GM19463 (cell line): ENCODE results near the gene EFNA4.

ENCODE experiments used
- ATAC-seq: cut with Tn5 transposase; IDR thresholded peaks from one replicate; pipeline ENCODE4 v1.9.1; 2021; ENCODE audit warnings: mild to moderate bottlenecking, moderate library complexity; ENCODE audit not compliant: unreplicated experiment

Gene EFNA4

DNA sequence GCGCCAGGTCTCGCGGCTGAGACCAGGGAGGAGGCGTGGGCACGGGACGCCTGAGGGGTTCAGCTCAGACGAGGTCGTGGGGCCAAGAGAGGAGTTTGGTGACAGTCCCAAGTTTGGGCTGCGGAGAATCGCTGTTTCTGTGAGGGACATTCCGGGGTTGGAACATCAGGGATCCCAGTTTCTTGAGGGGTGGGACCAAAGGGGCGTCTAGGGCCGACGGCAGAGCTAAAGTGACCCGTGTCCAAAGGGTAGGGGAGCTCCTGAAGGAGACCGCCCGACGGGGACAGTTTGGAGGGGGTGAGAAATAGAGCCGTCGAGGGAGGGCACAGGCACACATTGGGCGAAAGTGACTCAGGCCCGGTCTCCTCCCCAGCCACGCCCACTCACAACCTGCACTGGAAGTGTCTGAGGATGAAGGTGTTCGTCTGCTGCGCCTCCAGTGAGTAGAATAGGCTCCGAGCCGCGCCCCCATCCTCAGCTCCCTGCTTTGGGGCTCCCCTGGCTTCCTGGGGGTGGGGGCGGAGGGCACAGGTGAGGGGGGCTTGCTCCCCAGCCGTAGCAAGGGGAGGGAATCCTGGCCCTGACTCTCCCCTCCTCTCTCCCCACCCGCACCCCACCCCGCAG is 22.1 kb downstream of the EFNA4 start:
- ATAC-seq: no peak

DNA sequence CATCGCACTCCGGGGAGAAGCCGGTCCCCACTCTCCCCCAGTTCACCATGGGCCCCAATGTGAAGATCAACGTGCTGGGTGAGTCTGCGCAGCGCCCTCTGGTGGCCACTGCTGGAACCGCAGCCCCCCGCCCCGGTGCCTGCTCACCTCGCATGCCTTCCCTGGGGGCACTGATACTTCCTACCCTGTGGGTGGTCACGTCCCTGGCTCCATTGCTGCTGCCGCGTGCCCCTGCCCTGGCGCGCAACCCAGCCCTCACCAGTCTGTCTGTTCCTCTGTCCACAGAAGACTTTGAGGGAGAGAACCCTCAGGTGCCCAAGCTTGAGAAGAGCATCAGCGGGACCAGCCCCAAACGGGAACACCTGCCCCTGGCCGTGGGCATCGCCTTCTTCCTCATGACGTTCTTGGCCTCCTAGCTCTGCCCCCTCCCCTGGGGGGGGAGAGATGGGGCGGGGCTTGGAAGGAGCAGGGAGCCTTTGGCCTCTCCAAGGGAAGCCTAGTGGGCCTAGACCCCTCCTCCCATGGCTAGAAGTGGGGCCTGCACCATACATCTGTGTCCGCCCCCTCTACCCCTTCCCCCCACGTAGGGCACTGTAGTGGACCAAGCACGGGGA is 22.7 kb downstream of the EFNA4 start:
- no peak for ATAC-seq

DNA sequence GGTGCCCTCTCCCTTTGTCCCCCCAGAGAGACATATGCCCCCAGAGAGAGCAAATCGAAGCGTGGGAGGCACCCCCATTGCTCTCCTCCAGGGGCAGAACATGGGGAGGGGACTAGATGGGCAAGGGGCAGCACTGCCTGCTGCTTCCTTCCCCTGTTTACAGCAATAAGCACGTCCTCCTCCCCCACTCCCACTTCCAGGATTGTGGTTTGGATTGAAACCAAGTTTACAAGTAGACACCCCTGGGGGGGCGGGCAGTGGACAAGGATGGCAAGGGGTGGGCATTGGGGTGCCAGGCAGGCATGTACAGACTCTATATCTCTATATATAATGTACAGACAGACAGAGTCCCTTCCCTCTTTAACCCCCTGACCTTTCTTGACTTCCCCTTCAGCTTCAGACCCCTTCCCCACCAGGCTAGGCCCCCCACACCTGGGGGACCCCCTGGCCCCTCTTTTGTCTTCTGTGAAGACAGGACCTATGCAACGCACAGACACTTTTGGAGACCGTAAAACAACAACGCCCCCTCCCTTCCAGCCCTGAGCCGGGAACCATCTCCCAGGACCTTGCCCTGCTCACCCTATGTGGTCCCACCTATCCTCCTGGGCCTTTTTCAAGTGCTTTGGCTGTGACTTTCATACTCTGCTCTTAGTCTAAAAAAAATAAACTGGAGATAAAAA is 23.5 kb downstream of the EFNA4 start:
- no peak for ATAC-seq

DNA sequence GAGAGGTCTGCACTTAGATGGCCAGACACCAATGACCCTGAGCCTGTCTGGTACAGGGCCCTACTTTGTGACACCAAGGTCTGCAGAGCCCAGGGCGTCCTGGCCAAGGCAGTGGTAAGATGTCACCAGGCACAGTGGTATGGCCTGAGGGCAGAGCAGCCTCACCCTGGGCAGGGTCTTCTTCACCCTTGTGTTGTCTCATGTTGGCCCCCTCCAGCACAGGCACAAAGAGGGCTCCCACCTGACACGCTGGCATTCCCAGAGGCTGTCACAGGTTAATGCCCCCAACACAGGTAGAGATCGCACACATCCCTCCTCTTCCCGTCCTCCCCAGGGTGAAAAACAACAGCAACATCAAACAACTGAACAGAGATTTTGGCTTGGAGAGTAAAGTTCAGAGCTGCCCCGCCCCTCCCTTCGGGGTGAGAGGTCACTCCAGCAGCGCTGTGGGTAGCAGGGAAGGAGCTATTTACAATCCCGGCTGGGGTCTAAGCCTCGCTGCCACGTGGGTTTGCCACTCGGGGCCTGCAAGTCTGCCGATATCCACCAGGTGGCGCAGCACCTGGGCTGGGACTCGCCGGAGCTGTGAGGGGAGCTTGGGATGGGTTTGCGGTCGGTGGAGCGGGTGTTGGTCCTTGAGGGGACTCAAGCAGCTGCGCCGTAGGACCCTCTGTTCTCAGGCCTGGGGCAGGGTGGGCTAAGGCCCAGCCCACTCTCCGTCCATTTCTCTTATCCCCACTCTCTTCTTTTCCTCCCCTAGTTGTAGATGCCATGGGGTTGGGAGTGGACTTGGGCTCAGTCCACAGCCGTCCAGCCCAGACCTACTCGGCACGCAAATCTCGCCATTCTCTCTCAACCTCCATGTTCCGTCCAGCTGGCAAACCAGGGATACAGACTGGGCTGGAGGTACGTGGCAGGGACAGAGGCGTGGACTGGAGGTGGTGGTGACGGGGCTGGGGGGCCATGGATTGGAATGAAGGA is 27.8 kb downstream of the EFNA4 start:
- no peak for ATAC-seq

DNA sequence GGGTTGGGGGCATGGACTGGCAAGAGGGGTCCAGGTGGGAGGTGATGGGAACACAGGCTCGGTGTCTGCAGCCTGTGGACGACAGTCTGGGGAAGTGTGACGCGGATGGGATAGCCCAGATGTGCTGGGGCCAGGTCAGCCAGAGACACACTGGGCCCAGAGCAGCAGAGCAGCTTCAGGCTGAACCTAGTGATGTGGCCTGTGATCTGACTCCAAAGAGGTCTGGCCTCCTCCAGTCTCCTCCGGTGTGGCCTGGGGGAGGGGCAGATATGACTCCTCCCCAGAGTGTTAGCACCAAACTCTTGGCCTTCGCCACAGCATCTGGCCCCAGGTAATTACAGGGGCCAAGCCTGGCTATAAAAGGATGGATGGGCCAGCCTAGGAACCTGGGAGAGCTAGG is 28.6 kb downstream of the EFNA4 start:
- ATAC-seq: no peak

DNA sequence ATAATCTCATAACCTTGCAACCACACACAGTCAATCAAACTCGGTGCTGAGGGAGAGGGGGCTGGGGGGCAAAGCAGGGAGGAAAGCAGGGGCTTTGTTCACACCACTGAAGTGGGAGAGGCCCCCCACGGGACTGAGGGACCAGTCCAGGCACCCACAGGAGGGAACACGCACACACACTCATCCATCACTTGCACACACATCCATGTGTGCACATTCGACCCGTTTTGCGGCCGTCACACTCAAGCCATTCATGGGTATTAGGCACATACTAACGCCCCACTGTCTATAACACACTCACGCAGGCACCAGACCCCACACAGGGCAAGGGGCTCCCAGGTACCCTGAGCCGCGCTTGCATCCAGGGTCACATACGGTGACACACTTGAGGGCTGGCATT is 29.1 kb downstream of the EFNA4 start:
- ATAC-seq: no peak

DNA sequence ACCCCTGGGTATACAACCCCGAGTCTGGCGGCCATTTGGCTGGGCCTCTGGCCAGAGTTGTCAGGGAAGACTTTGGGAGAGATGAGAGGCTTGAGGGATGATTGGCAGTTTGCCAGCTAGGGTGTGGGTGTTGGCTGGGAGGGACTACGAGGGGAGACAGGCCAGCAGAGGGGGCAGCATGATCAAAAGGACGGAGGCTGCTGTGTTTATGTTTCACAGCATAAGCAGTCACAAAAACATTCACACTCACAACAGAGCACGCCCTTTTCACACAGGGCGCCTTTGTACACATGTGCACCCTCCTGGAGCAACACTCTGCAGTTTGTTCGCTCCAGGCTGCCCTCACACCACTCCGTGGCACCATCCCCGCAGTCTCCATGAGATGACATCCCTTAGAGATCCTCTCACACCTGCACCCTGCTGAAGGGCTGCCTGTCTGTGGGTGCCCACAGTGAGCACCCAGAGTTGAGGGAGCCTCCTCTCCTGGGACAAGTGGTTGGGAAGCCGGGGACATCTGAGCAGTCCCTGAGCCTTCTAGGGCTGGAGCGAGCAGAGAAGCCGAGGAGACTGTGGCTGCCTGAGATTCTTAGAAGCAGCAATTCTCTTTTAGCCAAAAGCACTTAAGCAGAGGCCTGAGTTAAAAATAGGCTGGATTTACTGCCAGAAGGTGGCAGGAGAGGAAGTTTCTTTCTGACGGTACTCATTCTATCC is 30.5 kb downstream of the EFNA4 start:
- ATAC-seq: no peak

DNA sequence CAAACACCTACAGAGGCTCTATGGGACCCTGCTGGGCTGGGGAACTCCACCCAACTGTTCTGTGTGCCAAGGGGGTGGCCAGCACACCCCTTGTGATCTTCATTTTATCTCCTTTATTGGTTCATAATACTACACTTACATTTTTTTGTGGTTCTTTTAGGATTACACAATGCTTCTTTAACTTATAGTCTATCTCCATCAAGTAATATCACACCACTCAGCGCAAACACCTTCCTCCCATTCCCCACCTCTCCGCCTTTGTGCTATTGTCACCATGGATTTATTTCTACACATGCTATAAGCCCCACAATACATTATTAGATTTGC is 31.0 kb downstream of the EFNA4 start:
- ATAC-seq: no peak

DNA sequence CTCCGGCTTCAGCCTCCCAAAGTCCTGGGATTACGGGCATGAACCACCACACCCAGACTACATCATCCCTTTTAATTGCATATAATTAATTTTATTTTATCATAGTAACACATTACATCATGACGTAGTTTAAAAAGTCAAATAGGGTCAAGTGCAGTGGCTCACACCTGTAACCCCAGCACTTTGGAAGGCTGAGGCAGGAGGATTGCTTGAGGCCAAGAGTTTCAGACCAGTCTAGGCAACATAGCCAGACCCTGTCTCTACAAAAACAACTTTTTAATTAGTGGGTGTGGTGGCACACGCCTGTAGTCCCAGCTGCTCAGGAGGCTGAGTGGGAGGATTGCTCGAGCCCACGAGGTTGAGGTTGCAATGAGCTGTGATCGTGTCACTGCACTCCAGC is 35.8 kb downstream of the EFNA4 start:
- ATAC-seq: no peak

DNA sequence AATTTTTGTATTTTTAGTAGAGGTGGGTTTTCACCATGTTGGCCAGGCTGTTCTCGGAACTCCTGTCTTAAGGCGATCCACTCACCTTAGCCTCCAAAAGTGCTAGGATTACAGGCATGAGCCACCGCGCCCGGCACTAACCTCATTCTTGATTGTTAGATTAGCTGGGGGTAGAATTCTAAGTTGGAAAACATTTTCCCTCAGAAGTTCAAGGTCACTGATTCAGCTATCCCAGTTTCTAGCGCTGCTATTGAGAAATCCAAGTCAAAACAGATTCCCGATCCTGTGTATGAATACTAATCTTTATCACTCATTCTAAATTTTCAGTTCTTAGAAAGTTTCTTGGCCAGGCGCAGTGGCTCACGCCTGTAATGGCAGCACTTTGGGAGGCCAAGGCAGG is 39.8 kb downstream of the EFNA4 start:
- ATAC-seq: no peak

DNA sequence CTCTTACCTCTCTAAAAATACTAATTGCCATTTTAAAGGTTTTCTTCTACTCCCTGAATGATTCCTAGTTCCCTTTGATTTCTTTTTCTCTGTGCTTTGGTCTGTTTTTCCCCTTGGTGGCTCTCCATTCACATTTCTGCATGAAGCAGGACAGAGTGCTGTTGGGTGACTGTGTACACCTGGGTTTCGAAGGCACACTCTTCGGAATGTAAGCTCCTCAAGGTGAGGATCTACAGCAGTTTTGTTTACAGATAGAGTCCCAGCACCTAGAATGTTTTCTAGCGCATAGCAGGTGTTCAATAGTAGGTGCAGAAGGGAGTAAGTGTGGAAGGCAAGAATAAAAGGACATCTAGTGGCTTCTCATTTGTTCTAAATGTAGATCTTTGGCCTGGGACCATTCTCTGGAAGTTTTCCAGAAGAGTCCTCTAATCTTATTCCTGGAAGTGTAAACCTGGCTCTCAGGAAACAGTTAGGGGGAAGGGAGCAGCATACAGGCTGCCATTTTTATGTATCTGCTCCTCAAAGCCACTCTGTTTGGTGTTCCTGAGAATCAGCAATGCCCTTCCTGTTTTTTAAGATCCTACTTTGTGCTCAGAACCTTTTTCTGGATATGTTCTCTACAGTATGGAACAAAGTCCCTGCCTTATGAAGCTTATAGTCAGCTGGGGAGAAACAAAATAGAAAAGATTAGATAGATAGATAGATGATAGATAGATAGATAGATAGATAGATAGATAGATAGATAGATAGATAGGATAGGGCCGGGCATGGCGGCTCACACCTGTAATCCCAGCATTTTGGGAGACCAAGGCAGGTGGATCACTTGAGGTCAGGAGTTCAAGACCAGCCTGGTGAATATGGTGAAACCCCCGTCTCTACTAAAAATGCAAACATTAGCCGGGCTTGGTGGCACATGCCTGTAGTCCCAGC is 41.3 kb downstream of the EFNA4 start:
- no peak for ATAC-seq

DNA sequence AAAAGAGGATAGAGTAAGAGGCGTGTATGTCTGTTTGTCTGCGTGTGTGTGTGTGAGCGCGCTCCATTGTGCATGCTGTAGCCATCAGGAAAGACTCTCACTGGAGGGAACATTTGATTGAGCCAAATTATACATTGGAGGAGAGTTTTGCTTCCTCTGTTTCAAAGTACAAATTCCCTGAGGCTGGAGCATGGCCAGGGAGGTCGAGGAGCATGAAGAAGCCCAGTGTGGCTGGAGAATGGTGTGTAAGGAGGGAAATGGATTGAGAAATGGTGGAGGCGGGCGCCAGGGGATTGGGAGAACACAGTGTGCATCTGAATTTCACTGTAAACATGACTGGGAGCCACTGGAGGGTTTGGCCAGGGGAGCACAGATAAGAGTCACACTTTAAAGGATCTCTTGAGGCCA is 42.1 kb downstream of the EFNA4 start:
- no peak for ATAC-seq

DNA sequence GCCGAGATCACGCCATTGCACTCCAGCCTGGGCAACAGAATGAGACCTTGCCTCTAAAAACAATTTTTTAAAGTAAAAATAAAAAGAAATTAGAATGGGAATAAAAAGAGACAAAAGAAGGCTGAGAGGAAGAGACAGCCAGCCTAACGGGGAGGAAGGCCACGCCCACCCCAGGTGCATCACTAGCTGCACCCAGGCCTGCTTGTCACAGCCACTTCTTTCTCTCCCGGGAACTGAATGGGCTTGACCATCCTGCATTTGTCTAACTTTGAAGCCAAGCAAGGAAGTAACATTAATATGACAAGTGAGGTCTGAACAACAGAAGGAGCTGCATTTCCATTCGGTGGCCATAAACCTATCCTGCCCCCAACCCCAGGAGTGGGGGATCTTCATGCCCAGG is 43.3 kb downstream of the EFNA4 start:
- no peak for ATAC-seq

DNA sequence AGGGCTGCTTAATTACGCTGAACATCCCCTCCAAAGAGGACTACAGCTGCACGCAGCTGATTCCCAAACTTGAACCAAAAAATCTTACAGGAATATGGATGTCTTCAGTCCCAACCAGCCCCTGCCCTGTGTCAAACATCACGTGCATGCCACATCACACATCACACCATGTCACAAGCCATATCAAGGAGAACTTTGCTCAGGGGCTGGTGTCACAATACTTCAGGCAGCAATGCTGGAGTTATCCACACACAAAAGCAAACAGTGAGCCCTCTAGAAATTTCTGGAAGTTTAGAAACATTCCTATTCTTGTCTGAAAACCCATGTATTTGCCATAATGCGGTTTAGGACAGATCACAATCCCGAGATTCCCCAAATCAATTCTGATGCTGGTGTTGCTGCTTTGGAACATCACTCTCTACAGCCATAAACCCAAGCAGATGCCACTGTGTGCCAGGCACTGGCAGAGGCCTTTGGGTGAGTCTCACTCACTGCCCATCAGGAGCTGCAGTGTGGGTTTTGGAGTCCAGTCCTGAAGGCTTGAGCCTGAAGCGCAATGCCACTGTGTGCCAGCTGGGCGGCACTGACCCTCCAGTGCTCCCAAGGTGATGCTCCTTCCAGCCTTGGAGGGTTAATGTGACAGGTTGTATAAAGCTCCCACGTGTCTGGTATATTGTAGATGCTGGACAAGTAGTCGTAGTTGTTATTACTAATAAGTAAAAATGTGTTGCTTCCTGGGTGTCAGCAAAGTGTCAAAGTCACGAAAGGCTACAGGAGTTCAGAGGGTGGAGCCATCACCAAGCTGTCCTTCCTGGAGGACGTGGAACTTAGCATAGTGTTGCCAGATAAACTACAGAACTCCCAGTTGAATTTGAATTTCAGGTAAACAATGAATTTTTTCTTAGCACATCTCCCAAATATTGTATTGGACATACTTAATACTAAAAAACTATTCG is 44.0 kb downstream of the EFNA4 start:
- ATAC-seq: no peak

DNA sequence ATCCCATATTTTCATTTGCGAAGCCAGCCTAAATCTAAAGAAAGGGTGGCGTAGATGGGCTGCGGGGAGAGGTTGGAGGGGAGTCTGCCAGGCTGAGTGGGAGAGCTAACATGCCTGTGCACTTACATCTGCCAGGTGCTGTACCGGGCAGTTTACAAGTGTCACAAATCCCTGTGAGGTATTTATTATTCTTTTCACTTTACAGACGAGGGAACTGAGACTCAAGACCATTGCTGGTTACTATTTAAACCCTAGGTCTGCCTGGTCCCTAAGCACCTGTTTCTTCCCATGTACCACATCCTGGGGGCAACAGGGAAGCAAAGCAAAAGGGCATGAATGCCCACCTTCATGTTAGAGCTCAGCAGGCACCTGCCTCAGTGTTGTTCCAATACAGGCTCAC is 44.8 kb downstream of the EFNA4 start:
- ATAC-seq: no peak

DNA sequence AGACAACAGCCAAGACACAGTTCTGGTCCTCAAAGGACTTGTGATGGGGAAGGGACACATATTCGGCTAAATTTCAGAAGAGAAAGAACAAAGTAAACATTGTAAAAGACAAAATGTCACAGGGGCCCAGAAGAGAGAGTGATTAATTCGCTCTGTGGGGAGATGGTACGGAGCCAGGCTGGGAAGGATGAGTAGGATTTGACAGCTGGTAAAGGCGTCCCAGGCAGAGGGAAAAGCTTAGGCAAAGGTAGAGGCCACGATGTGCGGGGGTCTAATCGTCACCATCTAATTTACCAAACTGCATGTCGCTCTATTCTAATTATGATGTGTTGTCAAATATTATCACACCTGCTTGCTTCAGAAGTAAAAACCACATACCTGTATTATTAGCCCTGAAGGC is 46.8 kb downstream of the EFNA4 start:
- no peak for ATAC-seq

DNA sequence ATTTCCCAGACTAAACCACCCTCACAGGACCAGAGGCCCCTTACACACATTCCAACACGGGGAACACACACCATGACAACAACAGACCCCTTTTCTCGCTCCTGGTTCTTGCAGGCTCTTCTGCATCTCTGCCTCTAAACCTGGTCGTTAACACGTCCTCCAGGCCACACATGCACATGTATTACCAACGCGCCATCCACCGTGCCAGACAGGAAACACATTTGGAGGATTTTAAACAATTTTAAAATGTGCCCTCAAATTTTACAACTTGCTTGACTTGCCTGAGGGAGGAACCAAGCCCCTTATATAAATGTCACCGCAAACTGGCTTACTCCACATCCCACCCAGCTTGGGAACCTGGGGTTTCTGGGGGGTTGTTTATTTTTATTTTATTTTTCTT is 47.3 kb downstream of the EFNA4 start:
- no peak for ATAC-seq

DNA sequence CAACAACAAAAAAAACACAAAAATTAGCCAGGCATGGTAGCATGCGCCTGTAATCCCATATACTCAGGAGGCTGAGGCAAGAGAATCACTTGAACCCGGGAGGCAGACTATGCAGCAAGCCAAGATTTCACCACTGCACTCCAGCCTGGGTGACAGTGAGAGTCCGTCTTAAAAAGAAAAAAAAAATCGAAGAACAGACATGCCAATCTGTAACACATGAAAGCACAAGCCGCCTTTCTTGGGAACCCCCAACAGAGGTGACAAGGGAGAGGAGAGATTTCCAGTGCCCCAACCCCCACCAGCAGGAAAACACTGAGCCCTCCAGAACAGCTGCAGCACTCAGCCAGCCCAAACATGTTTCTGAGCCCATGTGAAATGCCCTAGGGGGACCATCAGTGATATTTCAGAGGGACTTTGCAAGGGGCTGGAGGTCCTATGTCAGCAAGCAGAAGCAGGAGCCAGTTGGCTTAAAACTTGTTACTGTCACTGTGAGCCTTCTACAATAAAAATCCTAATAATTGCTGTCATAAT is 50.0 kb downstream of the EFNA4 start:
- ATAC-seq: no peak
